Activated T-helper 17 cell treated with anti-CD3 and anti-CD28 coated beads, Interleukin-2, amount 50 U/mL, for 72 hours (primary cell): ENCODE data around the gene VTA1. TPM values are rescaled to one million over a fixed set of nuclear protein-coding genes. Genes with fewer than 3 reads are reported as not detected.
"Not testable (repeated sequence)": the region's sequence is repeated elsewhere in the genome, so short reads cannot be mapped to it uniquely, and the experiment has no call there.

ENCODE experiments used
- ATAC-seq: fragments of 150-1000 bp; cut with Tn5 transposase; replicated peaks from 2 replicates; pipeline ENCODE4 v1.10.0; 2021; ENCODE audit warnings: mild to moderate bottlenecking, moderate library complexity
- H3K27ac Mint-ChIP-seq: one replicate; pipeline ENCODE4 v1.8.0; 2022; ENCODE audit warnings: mixed read lengths
- H3K27me3 Mint-ChIP-seq: one replicate; pipeline ENCODE4 v1.8.0; 2022; ENCODE audit warnings: mixed read lengths
- H3K36me3 Mint-ChIP-seq: one replicate; pipeline ENCODE4 v1.8.0; 2022; ENCODE audit warnings: low read depth, mild to moderate bottlenecking, mixed read lengths
- H3K4me1 Mint-ChIP-seq: one replicate; pipeline ENCODE4 v1.8.0; 2022; ENCODE audit warnings: mixed read lengths
- H3K4me3 Mint-ChIP-seq: one replicate; pipeline ENCODE4 v1.8.0; 2022; ENCODE audit warnings: mild to moderate bottlenecking, mixed read lengths
- H3K9me3 Mint-ChIP-seq: one replicate; pipeline ENCODE4 v1.8.0; 2022; ENCODE audit warnings: mixed read lengths
- total RNA-seq, 2 donors: library from RNA; stranded (reverse); gene quantifications; one replicate each; pipeline ENCODE4 v1.2.3, GENCODE V29; 2022

Gene VTA1
- total RNA-seq, 2 donors from 2014 or later = 40.6 to 49.0 TPM

DNA sequence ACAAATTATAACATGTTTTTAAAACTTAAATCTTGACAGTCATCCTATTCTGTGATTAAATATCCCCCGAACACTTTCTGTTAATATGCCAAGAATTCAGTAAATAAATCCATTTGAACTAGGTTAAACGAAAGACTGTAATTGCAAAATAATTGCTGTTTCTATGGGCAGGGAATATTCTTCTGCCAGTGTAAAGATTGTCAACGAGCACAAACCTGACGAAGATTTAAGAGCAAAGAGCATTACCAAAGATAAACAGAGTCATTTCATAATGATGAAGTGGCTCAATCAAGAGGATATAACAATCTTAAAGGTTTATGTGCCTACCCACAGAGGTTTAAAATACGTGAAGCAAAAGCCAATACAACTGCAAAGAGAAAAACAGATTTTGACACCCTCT is 78.5 kb downstream of the VTA1 start:
- Mint-ChIP-seq H3K27me3 (no peaks in the 10 kb centered on the region), H3K4me1 (no peaks in the 10 kb centered on the region), H3K27ac (no peak overlapping the region)

DNA sequence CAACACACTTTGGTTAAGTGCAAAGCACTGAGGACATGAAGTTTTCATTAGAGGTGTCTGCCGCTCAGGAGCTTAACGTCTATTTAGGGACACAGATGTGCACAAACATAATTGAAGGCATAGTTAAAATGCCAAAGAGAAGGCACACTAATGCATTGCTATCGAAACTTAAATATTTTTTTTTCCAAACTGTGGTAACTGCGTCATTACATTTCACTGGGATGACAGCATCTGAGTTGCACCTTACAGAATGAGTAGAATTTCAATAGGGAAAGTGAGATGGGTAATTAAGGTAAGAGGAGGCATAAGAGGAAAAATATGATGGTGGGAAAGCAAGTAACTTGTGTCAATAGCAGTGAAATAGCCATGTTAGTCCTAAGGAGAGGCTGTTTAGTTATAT is 79.7 kb downstream of the VTA1 start:
- no peak for ATAC-seq
- Mint-ChIP-seq H3K9me3 (peaks cover 4% of the 10 kb centered on the region), H3K4me3 (no peak overlapping the region), H3K27me3 (no peaks in the 10 kb centered on the region), H3K27ac (no peak overlapping the region), H3K36me3 (no peaks in the 10 kb centered on the region), H3K4me1 (no peaks in the 10 kb centered on the region)

More for the DNA sequence above, 78.5 kb downstream of the VTA1 start:
- peaks cover 4% of the 10 kb centered on the region for H3K9me3 Mint-ChIP-seq
- H3K4me3 Mint-ChIP-seq = no peak overlapping the region
- ATAC-seq = no peak
- H3K36me3 Mint-ChIP-seq = no peaks in the 10 kb centered on the region

DNA sequence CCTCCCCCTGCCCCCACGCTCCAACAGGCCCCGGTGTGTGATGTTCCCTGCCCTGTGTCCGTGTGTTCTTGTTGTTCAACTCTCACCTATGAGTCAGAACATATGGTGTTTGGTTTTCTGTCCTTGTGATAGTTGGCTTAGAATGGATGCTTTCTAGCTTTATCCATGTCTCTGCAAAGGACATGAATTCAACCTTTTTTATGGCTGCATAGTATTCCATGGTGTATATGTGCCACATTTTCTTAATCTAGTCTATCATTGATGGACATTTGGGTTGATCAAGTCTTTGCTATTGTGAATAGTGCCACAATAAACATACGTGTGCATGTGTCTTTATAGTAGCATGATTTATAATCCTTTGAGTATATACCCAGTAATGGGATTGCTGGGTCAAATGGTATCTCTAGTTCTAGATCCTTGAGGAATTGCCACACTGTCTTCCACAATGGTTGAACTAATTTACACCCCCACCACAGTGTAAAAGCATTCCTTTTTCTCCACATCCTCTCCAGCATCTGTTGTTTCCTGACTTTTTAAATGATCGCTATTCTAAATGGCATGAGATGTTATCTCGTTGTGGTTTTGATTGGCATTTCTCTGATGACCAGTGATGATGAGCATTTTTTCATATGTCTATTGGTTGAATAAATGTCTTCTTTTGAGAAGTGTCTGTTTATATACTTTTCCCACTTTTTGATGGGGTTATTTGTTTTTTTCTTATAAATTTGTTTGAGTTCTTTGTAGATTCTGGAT is 82.6 kb downstream of the VTA1 start:
- H3K4me1 Mint-ChIP-seq, H3K9me3 Mint-ChIP-seq, ATAC-seq, H3K4me3 Mint-ChIP-seq, H3K27me3 Mint-ChIP-seq, H3K27ac Mint-ChIP-seq, H3K36me3 Mint-ChIP-seq: not testable (repeated sequence)

DNA sequence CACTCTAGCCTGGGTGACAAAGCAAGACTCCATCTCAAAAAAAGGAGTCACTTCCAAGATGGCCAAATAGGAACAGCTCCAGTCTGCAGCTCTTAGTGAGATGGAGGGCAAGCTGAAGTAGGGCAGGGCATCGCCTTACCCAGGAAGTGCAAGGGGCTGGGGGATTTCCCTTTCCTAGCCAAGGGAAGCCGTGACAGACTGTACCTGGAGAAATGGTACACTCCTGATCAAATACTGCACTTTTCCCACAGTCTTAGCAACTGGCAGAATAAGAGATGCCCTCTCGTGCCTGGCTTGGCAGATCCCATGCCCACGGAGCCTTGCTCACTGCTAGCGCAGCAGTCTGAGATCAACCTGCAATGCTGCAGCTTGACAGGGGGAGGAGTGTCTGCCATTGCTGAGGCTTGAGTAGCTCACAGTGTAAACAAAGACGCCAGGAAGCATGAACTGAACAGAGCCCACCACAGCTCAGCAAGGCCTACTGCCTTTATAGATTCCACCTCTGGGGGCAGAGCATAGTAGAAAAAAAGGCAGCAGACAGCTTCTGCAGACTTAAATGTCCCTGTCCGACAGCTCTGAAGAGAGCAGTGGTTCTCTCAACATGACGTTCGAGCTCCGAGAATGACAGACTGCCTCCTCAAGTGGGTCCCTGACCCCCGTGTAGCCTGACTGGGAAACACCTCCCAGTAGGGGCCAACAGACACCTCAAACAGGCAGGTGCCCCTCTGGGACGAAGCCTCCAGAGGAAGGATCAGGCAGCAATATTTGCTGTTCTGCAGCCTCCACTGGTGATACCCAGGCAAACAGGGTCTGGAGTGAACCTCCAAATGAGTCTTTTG is 85.4 kb downstream of the VTA1 start:
- peak overlapping the region; percentile 26 for H3K4me3 Mint-ChIP-seq
- not testable (repeated sequence) for ATAC-seq, H3K36me3 Mint-ChIP-seq, H3K4me1 Mint-ChIP-seq, H3K9me3 Mint-ChIP-seq, H3K27ac Mint-ChIP-seq, H3K27me3 Mint-ChIP-seq

DNA sequence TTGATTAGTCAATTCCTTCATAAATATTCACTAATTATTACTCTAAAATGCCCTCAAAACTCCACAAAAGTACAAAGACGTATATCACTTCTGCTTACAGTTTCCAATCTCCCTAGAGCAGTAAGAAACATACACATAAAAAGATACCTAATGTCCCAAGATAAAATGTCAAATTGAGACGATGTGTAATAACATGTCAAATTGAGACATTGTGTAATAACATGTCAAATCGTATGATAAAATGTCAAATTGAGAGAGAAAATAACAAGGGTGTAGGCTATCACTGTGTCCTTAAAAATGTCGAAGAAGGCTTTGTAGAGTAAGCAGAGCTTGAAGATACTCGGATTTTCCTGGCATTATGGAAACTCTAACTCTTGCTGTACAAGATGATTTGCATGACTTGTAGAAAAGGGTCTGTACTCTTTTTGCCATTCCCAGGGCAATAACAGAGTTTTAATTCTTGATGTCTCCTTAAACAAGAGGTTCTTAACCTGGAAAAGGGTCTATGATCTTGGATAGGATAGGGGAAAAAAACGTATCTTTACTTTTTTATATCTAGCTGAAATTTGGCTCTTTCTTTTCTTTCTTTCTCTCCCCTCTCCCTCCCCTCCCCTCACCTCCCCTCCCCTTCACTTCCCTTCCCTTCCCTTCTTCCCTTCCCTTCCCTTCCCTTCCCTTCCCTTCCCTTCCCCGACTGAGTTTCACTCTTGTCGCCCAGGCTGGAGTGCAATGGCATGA is 87.1 kb downstream of the VTA1 start:
- no peak overlapping the region for H3K27ac Mint-ChIP-seq
- H3K36me3 Mint-ChIP-seq = no peaks in the 10 kb centered on the region
- H3K4me3 Mint-ChIP-seq = no peak overlapping the region
- no peaks in the 10 kb centered on the region for H3K9me3 Mint-ChIP-seq
- no peak for ATAC-seq
- peaks cover 10% of the 10 kb centered on the region for H3K27me3 Mint-ChIP-seq
- no peaks in the 10 kb centered on the region for H3K4me1 Mint-ChIP-seq

DNA sequence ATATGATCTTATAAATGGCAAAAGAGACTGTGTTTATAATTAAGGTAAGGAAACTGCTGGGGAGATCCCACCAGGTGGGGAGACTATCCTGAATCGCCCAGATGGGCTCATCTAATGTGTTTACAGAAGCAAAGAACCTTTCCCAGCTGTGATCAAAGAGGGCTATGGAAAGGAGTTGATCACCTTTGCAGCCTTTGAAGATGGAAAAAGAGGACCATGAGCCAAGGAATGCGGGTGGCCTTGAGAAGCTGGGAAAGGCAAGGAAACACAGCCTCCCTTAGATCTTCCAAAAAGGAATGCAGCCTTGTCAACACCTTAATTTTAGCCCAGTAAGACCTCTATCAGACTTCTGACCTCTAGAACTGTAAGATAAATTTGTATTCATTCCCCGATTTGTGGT is 88.2 kb downstream of the VTA1 start:
- no peaks in the 10 kb centered on the region for H3K36me3 Mint-ChIP-seq
- H3K4me3 Mint-ChIP-seq = no peak overlapping the region

DNA sequence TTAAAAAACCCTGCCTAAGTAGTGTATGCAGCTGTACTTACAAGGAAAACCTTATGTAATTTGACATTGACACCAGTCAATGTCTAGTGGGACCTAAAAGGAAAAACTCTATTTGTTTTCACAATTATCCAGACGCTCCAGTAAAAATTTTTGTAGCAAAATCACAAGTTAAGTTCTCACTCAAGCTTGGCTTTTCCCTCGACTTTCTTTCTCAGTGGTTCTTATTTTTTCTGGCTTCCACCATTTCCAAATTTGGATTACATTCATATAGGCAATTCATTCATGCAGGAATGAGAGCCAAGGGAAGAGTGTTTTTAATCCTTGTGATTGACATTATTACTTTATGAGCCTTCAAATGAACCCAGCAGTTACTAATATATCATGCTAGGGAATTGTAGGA is 88.7 kb downstream of the VTA1 start:
- H3K27me3 Mint-ChIP-seq = peaks cover 10% of the 10 kb centered on the region
- no peaks in the 10 kb centered on the region for H3K4me1 Mint-ChIP-seq
- no peaks in the 10 kb centered on the region for H3K9me3 Mint-ChIP-seq
- no peak overlapping the region for H3K4me3 Mint-ChIP-seq
- H3K36me3 Mint-ChIP-seq = no peaks in the 10 kb centered on the region
- no peak for ATAC-seq
- no peak overlapping the region for H3K27ac Mint-ChIP-seq

More for the DNA sequence above, 88.2 kb downstream of the VTA1 start:
- no peak for ATAC-seq
- Mint-ChIP-seq H3K9me3 (no peaks in the 10 kb centered on the region), H3K4me1 (no peaks in the 10 kb centered on the region), H3K27me3 (peaks cover 10% of the 10 kb centered on the region), H3K27ac (no peak overlapping the region)

DNA sequence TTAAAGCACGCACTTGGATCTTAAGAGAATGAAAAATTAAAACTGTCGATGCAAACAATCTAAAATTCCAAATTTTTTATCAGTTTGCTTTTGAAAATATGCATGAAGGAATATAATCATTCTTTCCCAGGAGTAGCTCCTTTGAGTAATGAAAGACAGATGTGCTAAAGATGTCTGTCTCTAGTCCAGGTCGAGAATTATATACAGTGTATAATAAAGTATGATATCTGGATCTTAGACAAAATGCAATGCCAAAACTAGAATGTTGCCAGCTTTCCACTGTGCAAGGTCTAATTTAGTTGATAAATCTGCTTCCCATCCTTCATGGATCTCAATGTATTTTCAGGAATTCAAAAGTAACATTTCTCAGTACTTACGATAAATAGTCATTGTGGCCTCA is 89.6 kb downstream of the VTA1 start:
- Mint-ChIP-seq H3K4me1 (no peaks in the 10 kb centered on the region), H3K4me3 (no peak overlapping the region), H3K27ac (no peak overlapping the region), H3K9me3 (no peaks in the 10 kb centered on the region), H3K27me3 (peaks cover 10% of the 10 kb centered on the region), H3K36me3 (no peaks in the 10 kb centered on the region)
- no peak for ATAC-seq

DNA sequence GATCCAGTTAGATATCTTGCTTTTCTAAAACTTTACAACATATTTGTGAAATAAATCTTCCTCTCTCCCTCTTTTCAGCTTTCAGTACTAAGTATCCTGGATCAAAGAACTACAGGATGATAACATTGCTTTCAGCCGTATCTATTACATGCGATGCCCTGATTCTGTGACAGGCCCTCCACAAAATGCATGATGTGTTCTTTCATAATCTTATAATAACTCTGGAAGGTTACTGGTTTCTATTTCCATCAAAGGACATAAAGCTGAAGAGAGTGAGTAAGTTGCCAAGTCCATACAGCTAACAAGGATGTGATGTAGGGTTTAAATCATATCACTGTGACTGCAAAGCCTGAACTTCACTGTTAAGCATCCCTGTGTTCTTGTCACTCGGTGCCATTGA is 91.8 kb downstream of the VTA1 start:
- no peaks in the 10 kb centered on the region for H3K9me3 Mint-ChIP-seq
- H3K36me3 Mint-ChIP-seq = no peaks in the 10 kb centered on the region
- H3K4me1 Mint-ChIP-seq = no peaks in the 10 kb centered on the region
- H3K4me3 Mint-ChIP-seq = no peak overlapping the region
- H3K27ac Mint-ChIP-seq = no peak overlapping the region
- peaks cover 8% of the 10 kb centered on the region for H3K27me3 Mint-ChIP-seq
- ATAC-seq = no peak

DNA sequence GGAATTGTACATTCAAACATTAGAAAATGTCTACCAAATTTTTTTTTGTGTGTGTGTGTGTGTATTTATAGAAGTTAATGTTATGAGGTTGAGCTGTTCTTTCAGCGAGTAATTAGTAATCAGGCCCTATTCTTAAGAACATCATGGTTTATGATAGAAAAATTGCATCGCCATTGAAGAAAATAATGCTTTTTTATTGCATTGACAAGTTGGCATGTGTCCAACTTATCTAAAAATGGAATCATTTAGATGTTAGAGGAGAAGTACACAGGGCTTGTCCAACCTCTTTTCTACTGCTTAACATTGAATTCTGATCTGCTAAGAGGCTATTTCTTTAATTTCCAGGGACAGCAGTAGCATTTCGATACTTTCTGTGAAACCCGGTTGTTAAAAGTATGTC is 93.1 kb downstream of the VTA1 start:
- peaks cover 5% of the 10 kb centered on the region for H3K27me3 Mint-ChIP-seq
- H3K9me3 Mint-ChIP-seq = no peaks in the 10 kb centered on the region
- H3K4me3 Mint-ChIP-seq = no peak overlapping the region
- ATAC-seq = no peak
- no peak overlapping the region for H3K27ac Mint-ChIP-seq
- H3K36me3 Mint-ChIP-seq = no peaks in the 10 kb centered on the region
- no peaks in the 10 kb centered on the region for H3K4me1 Mint-ChIP-seq

DNA sequence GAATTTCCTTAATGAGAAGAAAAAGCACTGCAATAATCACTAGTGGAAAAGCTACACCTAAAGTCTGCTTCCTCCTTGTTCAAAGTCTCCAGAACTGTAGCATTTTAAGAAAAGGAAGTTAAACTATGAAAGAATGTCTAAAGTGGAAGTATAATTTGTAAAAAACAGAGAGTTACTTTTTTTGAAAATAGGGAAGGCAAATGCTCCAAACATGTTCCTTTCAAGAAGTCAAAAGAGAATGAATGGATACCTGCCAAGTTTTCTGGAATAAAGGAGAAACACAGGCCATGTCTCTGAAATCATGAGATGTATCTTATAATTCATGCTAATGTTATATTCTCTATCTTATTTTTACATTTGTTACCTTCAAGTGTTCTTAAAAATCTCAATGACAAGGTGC is 94.0 kb downstream of the VTA1 start:
- peaks cover 3% of the 10 kb centered on the region for H3K27me3 Mint-ChIP-seq
- no peaks in the 10 kb centered on the region for H3K4me1 Mint-ChIP-seq
- no peaks in the 10 kb centered on the region for H3K9me3 Mint-ChIP-seq
- H3K27ac Mint-ChIP-seq = no peak overlapping the region
- no peak overlapping the region for H3K4me3 Mint-ChIP-seq
- no peak for ATAC-seq
- no peaks in the 10 kb centered on the region for H3K36me3 Mint-ChIP-seq

DNA sequence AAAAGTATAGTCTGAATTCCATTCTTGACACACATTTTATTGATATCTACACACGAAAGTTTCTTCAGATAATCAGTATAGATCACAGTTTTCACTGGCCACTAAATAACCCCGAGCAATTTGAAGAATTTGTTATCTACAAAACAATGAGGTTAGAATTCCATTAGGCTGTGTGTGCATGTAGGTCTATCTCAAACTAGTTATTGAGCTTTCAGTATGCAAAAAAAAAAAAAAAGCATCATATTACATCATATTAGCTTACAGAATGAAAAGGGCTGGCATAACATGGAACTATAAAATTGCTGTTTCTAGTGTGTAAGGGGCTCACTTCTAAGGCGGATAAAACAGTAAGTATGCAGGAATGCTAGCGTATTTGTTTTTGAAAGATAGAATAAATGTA is 95.2 kb downstream of the VTA1 start:
- H3K4me3 Mint-ChIP-seq = no peak overlapping the region
- no peak overlapping the region for H3K27ac Mint-ChIP-seq

DNA sequence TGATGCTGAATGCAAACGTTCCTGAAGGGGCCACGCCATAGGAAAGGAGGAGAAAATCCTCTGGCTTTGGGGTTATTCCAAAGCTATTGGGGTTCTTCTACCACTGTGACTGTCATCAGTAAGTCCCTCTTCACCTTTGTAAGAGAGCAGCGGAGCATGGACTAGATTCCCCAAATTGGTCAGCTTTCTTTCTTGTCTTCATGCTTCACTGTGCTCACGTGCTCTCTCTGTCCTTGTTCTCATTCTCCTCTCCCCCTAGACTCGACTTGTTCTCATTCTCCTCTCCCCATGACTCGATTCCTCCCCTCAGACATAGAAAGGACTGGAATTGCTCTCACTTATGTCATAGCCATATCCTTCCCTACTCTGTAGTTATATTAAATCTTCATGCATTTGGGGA is 99.9 kb downstream of the VTA1 start:
- Mint-ChIP-seq H3K9me3 (no peaks in the 10 kb centered on the region), H3K27me3 (peaks cover 13% of the 10 kb centered on the region), H3K27ac (no peak overlapping the region), H3K36me3 (no peaks in the 10 kb centered on the region), H3K4me3 (no peak overlapping the region), H3K4me1 (no peaks in the 10 kb centered on the region)
- ATAC-seq = no peak

More for the DNA sequence above, 95.2 kb downstream of the VTA1 start:
- Mint-ChIP-seq H3K9me3 (no peaks in the 10 kb centered on the region), H3K27me3 (peaks cover 12% of the 10 kb centered on the region), H3K36me3 (no peaks in the 10 kb centered on the region), H3K4me1 (no peaks in the 10 kb centered on the region)
- no peak for ATAC-seq

DNA sequence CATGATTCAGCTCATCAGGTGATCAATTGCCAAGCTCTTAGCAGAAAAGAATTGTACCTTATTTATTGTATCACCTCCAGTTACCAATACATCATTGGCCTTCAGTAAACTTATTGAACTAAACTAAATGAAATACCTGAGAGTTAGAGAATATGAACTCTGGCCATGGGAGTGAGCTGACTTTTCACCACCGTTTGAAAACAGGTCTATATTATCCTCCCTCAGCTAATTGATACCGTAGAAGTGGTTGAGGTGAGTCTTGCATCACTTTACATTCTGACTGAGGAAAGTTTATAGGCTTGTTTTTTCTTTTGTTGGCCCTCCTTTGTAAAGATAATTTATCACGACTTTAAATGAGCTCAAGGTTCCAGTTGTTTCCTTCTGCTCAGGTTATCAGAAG is 102.2 kb downstream of the VTA1 start:
- no peaks in the 10 kb centered on the region for H3K36me3 Mint-ChIP-seq
- H3K27me3 Mint-ChIP-seq = peaks cover 13% of the 10 kb centered on the region
- H3K4me1 Mint-ChIP-seq = no peaks in the 10 kb centered on the region
- no peak overlapping the region for H3K4me3 Mint-ChIP-seq
- H3K9me3 Mint-ChIP-seq = no peaks in the 10 kb centered on the region
- no peak overlapping the region for H3K27ac Mint-ChIP-seq
- no peak for ATAC-seq
